ELR (cell line): ENCODE data around the gene EXOC2.

ENCODE experiments used
- DNase-seq: peaks from one replicate; pipeline ENCODE4 v3.0.0-alpha.2; 2015; ENCODE audit warnings: low read depth

The EXOC2 gene, protein sequence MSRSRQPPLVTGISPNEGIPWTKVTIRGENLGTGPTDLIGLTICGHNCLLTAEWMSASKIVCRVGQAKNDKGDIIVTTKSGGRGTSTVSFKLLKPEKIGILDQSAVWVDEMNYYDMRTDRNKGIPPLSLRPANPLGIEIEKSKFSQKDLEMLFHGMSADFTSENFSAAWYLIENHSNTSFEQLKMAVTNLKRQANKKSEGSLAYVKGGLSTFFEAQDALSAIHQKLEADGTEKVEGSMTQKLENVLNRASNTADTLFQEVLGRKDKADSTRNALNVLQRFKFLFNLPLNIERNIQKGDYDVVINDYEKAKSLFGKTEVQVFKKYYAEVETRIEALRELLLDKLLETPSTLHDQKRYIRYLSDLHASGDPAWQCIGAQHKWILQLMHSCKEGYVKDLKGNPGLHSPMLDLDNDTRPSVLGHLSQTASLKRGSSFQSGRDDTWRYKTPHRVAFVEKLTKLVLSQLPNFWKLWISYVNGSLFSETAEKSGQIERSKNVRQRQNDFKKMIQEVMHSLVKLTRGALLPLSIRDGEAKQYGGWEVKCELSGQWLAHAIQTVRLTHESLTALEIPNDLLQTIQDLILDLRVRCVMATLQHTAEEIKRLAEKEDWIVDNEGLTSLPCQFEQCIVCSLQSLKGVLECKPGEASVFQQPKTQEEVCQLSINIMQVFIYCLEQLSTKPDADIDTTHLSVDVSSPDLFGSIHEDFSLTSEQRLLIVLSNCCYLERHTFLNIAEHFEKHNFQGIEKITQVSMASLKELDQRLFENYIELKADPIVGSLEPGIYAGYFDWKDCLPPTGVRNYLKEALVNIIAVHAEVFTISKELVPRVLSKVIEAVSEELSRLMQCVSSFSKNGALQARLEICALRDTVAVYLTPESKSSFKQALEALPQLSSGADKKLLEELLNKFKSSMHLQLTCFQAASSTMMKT

DNA sequence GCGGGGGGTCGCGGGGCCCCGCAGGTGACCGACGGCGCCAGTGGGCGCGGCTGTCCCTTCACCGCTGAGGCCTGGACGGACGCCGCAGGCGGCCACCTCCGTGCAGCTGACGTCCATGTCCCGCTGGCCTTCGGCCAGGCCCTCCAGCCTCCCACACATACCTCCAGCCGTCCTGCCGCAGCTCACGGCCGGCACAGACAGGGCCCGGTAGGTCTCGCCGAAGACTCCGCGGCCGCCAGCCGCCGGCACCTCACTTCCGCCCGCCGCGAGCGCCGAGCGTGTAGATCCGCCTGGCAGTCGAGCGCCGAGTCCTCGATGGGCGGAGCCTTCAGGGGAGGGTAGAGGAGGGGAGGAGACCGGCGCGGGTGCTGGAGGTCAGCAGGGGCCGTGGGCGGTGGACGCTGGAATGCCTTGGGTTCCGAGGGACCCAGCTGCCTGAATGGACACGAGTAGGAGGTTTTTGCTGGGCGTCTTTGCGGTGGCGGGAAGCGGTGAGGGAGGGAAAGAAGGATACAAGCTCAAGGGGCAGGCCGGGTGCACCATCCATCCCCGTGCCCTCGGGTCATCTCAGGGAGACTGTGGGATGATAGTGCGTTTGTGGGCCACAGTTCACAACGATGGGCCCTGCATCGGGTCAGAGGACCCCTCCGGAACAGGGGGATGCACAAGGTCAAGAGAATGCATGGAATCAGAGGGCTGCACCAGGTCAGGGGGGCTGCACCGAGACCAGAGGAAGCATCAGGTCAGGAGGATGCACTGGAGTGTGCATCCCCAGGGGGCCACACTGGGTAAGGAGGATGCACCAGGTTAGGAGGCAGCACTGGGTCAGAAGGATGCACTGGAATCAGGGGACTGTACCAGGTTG lies at the start of gene EXOC2:
TSS of gene EXOC2 (minus strand) at position 282 of the 865 bp plus-strand sequence. CDS start 55,321 bp downstream, outside the sequence.
- peak; percentile 87 for DNase-seq

DNA sequence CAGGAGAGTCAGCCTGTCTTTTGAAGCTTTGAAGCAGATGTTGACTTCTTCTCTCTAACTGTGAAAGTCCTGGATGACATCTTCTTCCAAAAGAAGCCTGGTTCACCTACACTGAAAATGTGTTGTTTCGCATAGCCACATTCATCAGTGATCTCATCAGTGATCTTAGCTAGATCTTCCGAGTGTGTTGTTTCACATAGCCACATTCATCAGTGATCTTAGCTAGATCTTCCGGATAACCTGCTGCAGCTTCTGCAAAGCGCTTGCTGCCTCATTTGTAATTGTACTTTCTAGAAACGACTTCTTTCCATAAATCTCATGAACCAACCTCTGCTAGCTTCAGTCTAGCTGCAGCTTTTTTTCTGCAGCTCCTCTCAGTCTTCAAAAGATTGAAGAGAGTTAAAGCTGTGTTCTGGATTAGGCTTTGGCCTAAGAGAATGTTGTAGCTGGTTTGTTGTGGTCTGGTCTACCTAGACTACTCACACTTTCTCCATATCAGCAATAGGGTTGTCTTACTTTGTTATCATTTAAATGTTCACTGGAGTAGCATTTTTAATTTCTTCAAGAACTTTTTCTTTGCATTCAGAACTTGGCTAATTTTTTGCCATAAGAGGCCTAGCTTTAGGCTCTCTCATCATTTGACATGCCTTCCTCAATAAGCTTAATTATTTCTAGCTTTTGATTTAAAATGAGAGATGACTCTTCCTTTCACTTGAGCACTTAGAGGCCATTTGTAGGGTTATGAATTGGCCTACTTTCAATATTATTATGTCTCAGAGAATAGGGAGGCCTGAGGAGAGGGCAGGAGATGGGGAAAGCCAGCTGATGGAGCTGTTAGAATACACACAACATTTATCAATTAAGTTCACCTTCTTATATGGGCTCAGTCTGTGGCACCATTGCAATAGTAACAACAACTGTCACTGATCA lies 48.7 kb upstream of the EXOC2 start:
- DNase-seq: no peak

DNA sequence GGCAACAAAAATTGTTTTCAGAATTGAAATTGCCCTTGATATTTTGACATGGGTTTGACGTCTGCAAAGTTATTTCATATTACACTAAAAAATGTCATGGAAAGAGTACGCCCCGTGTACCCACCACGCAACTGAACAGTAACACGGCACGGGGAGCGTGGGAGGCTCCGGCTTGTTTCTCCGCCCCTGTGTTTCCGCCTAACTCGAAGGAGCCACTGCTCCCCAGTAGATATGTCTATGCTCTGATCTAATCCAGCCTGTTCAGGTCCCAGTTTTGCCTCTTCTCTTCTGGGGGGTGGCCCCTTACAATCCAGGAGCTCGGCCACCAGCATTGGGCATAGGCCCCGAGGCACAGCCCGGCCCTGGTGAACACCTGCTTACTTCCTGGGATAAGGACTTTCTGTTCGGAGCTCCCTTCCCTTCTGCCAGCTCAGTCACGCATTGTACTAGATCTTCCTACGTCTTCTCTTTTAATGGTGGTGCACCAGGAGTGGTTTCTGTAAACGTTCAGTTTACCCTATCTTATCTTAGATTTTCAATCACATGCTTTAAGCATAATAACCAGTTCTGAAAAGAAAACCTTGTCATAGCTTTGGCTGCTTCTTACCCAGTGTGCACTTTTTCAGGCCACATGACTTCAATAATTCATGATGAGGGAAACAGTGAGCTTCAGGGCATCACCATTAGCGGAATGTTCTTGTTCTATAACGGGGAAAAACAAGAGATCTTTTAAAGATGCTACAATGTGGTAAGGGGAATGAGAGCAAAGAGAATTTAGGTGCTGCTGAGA lies 43.9 kb upstream of the EXOC2 start:
- DNase-seq: no peak

DNA sequence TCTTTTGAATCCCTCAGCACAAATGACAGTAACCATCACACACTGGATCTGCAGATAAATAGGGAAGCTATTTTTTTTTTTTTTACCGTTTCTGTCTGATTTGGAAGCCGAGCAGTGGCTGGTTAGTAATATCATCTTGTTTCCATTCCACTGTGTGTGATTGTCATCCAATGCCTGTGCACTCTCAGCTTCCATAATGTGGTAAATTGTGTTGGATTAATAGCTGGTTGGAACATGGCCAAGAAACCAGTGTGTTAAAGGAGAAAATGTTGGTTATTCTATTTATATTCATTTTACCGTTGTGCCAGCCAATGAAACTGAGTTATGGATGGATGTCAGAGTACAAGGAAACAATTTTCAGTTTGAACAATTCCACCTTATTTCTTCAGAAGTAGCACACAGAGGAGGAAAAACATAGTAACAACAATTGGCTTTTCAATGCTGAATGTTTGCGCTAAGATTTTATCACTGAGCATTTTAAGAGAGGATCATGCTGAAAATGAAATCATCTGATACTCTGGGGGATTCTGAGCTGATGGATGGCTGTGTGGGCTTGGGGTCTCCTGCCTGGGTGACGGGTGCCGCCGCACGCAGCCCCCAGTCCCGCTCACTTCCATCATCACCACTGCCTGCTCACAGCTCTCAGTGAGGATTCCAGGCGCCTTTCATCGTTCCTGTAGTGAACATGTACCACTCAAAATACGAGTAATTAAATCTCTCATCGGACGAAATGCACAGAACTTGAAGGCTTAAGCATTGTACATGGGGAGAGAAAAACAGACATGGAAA lies 40.7 kb upstream of the EXOC2 start:
- no peak for DNase-seq

DNA sequence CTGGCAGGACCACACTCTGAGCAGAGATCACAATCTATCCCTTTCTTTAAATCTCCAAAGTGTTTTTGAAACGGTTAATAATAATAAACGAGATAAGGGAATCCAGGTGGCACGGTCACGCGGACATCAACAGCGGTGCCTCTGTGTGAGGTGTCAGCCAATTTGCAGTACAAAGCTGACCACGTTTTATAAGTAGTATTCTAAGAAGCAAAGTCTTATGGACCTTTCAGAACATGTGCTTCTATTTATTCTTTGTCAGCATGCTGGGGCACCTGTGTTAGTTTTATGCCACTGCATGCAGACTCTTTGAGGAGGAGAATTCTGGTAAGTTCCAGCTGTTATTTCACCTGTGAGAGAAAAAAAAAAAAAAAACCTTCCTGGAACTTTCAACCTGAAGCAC lies 39.0 kb upstream of the EXOC2 start:
- DNase-seq: no peak

DNA sequence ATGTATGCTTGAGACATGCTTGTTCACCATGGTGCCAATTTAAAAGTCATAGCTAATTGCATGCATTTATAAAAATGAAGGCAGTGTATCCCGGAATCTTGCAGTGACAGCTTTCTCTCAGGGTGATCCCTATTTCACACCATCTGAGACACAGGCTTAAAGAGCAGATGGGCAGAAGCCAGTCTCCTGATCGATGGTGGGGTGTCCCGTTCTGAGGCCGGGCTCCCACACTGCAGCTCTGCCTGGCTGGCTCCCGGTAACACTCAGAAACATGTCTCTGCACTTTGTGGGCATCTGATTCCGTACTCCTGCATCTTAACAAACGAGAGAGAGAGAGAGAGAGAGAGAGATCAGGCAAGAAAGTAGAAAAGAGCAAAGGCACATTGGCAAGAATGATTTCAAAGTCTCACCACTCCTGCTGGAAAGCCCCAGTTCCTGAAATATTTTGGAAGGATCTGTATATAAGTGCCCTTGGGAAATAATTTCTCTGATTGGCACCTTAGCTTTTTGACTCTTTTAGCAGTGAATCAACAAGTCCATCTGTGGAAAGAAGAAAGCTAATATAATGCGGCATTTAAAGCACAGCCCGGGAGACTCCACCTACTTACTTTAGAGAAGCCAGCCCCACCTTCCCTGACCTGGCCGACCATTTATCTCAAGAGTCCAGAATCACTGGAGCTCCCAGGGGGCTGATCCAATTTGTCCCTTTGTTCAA lies 36.8 kb upstream of the EXOC2 start:
- DNase-seq: no peak

DNA sequence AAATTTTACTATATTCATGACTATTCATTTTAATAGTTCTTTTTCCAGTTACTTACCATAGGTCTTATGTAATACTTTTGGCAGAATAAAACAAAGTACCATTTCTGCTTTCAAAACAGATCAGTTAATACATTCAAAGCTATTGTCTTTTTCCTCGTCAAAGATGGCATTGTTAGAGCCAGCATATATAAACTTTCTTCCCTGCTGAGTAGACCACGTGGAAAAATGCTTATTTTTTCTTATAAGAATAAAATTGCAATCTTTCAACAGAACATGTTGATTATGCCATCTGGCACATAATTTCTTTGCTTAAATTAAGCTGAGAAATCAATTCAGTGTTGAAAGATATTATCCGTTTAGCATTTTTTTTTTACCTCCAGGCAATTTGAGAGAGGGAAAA lies 34.9 kb upstream of the EXOC2 start:
- DNase-seq: no peak

DNA sequence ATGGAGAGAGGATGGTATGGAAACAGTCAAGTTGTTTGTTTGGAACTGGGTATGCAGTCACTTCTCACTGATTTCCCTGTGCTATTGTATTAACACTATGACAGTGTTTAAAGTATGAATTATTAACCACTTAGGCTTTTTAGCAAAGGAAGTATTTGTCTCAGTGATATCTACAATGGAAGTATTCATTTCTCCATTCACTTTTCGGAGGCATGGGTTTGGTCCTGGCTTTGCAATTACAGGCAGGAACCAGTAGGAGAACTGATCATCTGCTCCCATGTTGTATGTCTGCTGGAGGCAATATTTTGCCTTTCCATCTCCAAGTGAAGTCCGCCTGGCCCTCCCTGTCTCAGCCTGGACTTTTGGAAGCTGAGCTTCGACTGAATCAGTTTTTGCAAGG lies 30.6 kb upstream of the EXOC2 start:
- no peak for DNase-seq

DNA sequence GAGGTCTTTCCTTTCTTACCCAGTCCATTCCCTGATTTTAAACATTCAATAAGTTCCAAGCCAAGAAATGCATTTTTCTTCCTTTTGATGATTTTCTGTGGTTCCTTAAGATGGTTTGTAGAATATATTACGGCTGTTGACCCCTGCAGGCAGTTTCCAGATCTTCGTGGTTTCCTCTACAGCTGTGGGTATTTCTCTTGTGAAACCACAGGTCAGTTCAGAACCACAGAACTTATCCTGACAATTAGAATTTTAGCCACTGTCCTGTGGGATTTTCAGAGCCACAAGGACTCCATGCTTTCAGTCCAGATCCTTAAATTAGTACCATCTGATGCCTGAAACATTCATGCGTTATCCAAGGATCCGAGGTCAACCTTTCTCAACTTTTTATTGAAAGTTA lies 29.7 kb upstream of the EXOC2 start:
- peak; percentile 36 for DNase-seq

DNA sequence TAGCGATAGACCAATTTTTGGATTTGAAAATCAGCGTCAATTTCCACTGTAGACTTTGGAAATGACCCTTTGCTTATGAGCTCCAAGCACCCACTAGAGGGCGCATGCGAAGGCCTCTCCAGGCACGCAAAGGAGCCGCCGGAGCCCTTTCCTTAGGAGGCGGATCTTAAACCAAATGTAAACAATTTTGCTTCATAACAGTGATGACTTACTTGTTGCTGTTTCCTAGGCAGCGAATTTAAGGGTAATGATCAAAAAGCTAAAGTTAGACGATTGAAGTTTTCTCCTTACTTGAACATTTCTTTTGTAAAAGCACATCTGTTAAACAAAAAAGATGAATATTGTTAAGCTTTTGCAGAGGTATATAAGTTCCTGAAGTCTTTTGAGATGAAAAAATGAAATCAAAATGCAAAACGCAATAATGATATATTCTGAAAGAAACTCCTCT lies 29.2 kb upstream of the EXOC2 start:
- DNase-seq: peak; percentile 93

DNA sequence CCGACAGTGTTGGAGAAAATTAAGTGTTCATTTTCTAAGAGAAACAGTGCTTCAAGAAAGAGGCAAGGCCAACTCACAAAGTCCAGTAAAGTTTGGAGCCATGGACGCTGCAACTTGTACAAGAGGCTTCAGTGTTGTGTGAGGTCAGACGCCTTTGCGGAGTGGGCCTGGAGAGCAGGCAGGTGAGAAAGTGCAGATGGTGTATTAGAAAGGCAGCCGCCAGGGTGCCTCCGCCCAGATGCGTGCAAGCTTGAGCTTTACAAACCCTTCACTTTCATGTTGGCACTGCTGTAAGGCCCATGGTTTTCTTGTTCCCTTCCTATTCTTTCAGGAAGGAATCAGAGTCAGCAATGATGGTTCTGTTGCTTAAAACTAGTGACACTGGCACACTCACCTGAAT lies 25.4 kb upstream of the EXOC2 start:
- no peak for DNase-seq

DNA sequence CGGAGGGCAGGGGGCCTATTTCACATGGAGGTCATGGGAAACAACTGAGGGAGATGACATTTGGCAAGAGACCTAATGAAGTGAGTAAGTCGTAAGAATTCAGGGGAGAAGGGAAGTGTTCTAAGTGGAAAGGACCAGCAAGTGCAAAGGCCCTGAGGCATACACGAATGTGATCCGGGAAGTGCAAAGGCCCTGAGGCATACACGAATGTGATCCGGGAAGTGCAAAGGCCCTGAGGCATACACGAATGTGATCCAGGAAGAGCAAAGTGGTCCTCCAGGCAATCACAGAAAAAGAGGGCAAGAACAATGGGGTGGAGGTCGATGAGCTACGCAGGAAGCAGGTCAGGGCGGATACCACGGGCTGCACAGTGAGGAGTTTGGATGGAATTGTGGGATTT lies 24.2 kb upstream of the EXOC2 start:
- no peak for DNase-seq

DNA sequence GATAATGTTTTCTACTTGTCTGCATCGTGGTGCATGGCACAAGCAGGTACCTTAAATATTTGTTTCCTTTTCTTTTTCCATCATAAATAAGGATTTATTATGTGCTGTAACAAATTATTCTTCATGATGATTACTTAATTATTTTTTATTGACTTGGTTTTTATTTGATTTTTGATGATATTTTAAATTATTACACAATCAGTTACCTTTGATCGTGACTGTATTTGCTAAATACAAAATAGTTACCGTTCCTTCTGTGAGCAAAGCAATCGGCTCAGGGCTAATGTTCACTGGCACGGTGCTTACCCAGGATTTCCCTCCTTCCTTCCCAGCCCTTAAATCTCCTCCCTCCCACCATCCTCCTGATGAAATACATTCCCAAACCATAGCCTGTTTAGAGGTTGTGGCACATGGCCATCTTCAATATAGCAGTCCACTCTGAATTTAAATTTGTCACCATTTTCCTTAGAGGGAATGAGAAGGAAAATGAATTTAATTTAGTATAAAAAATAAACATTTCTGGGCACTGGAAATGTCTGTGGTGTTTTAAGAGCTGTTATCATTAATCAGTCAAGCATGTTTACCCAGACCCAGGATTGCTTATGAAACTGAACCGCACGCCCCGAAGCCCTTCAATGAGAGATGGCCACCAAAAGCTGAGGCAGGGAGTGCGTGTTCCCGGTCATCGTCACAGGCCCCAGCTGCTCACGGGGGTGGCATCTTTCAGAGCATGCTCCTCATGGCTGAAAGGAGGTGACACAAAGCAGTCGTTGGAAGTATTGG lies 23.0 kb upstream of the EXOC2 start:
- DNase-seq: no peak

DNA sequence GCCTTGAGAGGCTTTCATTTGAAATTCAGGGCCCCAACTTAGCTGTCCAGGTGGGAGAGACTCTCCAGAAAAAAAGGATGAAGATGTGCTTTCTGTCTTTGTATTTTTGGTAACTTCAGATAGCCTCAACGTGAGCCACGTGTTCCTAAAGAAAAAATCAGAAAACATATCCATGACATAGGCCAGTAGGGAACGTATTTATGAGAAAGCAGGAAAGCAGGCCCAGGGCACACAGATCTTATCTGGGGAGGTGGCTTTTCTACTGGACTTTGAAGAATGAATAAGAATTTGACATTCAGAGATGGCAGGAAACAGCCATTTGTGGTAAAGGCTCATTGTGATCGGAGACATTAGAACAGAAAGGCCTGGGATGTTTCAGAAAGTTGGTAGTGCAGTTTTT lies 21.2 kb upstream of the EXOC2 start:
- DNase-seq: no peak

DNA sequence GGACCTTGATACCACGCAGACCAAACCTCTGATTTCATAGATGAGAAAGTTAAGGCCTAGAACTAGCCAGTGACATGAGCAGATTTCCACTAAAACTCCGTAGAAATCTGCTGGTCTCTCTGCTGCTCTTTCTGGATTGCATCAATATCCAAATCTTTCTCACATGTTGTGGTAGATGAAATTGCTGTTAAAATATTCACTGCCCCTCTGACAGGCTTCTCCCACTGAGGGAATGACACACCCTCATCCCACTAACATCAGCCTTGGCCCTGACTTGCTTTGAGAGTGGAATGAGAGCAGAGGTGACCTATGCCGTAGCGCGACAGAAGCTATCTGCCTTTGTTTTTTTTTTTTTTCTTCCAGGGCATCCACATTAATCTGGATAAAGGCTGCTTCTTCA lies 20.4 kb upstream of the EXOC2 start:
- DNase-seq: no peak

DNA sequence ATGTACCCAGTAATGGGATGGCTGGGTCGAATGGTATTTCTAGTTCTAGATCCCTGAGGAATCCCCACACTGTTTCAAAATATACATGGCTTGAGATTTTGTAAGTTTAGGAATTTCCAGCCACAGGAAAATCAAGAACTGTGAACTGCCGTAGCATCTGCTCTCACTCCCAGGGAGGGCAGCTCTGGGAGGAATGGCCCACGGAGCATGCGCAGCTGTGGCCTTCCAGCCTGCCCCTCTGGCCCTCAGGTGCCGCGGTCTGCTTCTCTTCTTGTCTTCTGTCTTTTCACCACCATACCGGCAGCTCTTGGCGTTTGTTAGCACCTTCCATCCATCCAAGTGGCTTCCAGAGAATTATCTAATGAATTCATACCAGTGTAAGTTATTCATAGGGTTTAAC lies 19.9 kb upstream of the EXOC2 start:
- no peak for DNase-seq

DNA sequence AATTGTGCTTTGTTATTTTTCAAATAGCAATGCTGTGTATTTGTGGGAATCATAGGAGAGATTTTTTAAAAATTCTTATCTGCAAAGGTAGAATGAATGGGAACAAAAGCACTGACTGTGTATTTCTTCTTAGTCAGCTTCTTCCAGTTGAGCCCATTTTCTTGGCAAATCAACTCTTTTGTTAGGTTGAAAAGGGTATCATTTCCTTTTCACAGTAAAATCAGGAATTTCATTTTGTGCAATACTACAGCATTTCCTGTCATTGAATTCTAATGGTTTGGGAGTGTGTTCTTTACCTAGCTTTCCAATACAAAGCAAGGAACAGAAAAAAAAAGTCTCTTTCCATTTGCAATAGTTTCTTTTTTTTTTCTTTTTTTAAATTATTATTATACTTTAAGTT lies 19.0 kb upstream of the EXOC2 start:
- no peak for DNase-seq
